Peyer's patch (tissue), 4 donors: ENCODE results near the gene ARSI. TPM values are rescaled to one million over a fixed set of nuclear protein-coding genes. Genes with fewer than 3 reads are reported as not detected.

Source experiments
- DNase-seq, 3 donors: peaks; one replicate each; pipeline ENCODE4 v3.0.0-alpha.2; 2017 to 2019
- H3K27ac ChIP-seq, 4 donors: fragments of 200-600 bp; sonication (generic); one replicate each; pipeline ENCODE4 v1.5.1; 2016 to 2019
- H3K27me3 ChIP-seq, 2 donors: fragments of 200-600 bp; sonication (generic); one replicate each; pipeline ENCODE4 v1.5.1; 2019
- H3K36me3 ChIP-seq, 3 donors: fragments of 200-600 bp; sonication (generic); one replicate each; pipeline ENCODE4 v1.5.1; 2016 to 2019
- H3K4me1 ChIP-seq, 4 donors: fragments of 200-600 bp; sonication (generic); one replicate each; pipeline ENCODE4 v1.5.1; 2016 to 2019
- H3K4me3 ChIP-seq, 4 donors: fragments of 200-600 bp; sonication (generic); 1 replicate in 3 of 4; 2 replicates in 1 of 4; pipeline ENCODE4 v1.5.1; 2016 to 2019; ENCODE audit warnings: mild to moderate bottlenecking in 1 of 4
- H3K9me3 ChIP-seq, 4 donors: fragments of 200-600 bp; sonication (generic); one replicate each; pipeline ENCODE4 v1.5.1; 2016 to 2019; ENCODE audit warnings: mild to moderate bottlenecking in 1 of 4
- CTCF ChIP-seq, 6 experiments: fragments of 450-650 bp in 4 of 6; fragments of 200-600 bp in 2 of 6; sonication (generic) in 1 of 6; IDR thresholded peaks; one replicate each; pipeline ENCODE4 v1.5.1; 2017 to 2019; ENCODE audit warnings: antibody characterized with exemption in 6 of 6, mild to moderate bottlenecking in 3 of 6, moderate library complexity in 1 of 6
- POLR2A ChIP-seq, 2 donors: fragments of 450-650 bp; IDR thresholded peaks; one replicate each; pipeline ENCODE4 v1.5.1; 2017; ENCODE audit warnings: antibody characterized with exemption in 2 of 2, mild to moderate bottlenecking in 2 of 2, moderate library complexity in 2 of 2
- total RNA-seq, 4 donors: library from RNA; depleted of rRNA; stranded (reverse); fragments of >200 nt; gene quantifications; one replicate each; pipeline ENCODE4 v1.1.0, GENCODE V29; 2016

The ARSI gene
- total RNA-seq, 4 donors from 2014 or later, result not detected

GRCh38 chr5:150301901-150302300, 804 bp downstream of the ARSI start:
- Histone ChIP-seq H3K27ac (peak overlapping the region in 2 of 4 donors; percentile 46 to 59), H3K9me3 (no peaks in the 10 kb centered on the region), H3K4me1 (peaks cover 0 to 7% (median 3%) of the 10 kb centered on the region in 4 donors), H3K4me3 (peak overlapping the region in 3 of 4 donors; percentile 12 to 32 (median 31)), H3K27me3 (no peaks in the 10 kb centered on the region), H3K36me3 (no peaks in the 10 kb centered on the region)
- peak in 1 of 3 donors; percentile 40 for DNase-seq
- TF ChIP-seq POLR2A (IDR thresholded peaks at IDR 0.05), result no peak

- Histone ChIP-seq H3K36me3 (no peaks in the 10 kb centered on the region), H3K9me3 (no peaks in the 10 kb centered on the region), H3K4me3 (no peak overlapping the region), H3K4me1 (peaks cover 0 to 7% (median 3%) of the 10 kb centered on the region in 4 donors), H3K27me3 (no peaks in the 10 kb centered on the region), H3K27ac (no peak overlapping the region)
- TF ChIP-seq CTCF (IDR thresholded peaks at IDR 0.05) (no peak), POLR2A (IDR thresholded peaks at IDR 0.05) (no peak)
- no peak for DNase-seq
Measured at GRCh38 chr5:150301170-150301505, 1.6 kb downstream of the ARSI start.

GRCh38 chr5:150300496-150301169, 2.1 kb downstream of the ARSI start:
- DNase-seq, result no peak
- TF ChIP-seq POLR2A (IDR thresholded peaks at IDR 0.05) (no peak), CTCF (IDR thresholded peaks at IDR 0.05) (no peak)
- no peaks in the 10 kb centered on the region for H3K27me3 ChIP-seq
- H3K36me3 ChIP-seq, result no peaks in the 10 kb centered on the region
- H3K9me3 ChIP-seq, result no peaks in the 10 kb centered on the region
- H3K4me1 ChIP-seq, result peaks cover 0 to 7% (median 3%) of the 10 kb centered on the region in 4 donors
- H3K27ac ChIP-seq, result no peak overlapping the region
- H3K4me3 ChIP-seq, result no peak overlapping the region

- Histone ChIP-seq H3K36me3 (no peaks in the 10 kb centered on the region), H3K27me3 (no peaks in the 10 kb centered on the region), H3K9me3 (no peaks in the 10 kb centered on the region), H3K27ac (peak overlapping the region in 3 of 4 donors; percentile 20 to 68 (median 36)), H3K4me1 (peaks cover 0 to 13% (median 5%) of the 10 kb centered on the region in 4 donors), H3K4me3 (no peak overlapping the region)
- no peak for DNase-seq
- TF ChIP-seq CTCF (IDR thresholded peaks at IDR 0.05) (no peak), POLR2A (IDR thresholded peaks at IDR 0.05) (no peak)
Measured at GRCh38 chr5:150299571-150300327, 3.0 kb downstream of the ARSI start.

GRCh38 chr5:150298701-150299451, 3.8 kb downstream of the ARSI start:
- peaks cover 0 to 15% (median 5%) of the 10 kb centered on the region in 4 donors for H3K4me1 ChIP-seq
- H3K4me3 ChIP-seq, result no peak overlapping the region
- H3K36me3 ChIP-seq, result no peaks in the 10 kb centered on the region
- H3K27ac ChIP-seq, result peak overlapping the region in 3 of 4 donors; percentile 9 to 68 (median 20)
- H3K27me3 ChIP-seq, result no peaks in the 10 kb centered on the region
- no peak for DNase-seq
- no peaks in the 10 kb centered on the region for H3K9me3 ChIP-seq
- no peak for TF ChIP-seq CTCF (IDR thresholded peaks at IDR 0.05)
- TF ChIP-seq POLR2A (IDR thresholded peaks at IDR 0.05), result no peak
